IMR-90 (cell line): ENCODE results near the gene DNM2. TPM values are rescaled to one million over a fixed set of nuclear protein-coding genes. Genes with fewer than 3 reads are reported as not detected.

ENCODE experiments used
- ATAC-seq: fragments of 200-7000 bp; cut with Tn5 transposase; 2 replicates; pipeline ENCODE4 v1.9.1; 2020; ENCODE audit warnings: low read depth, mild to moderate bottlenecking, moderate library complexity
- BruUV-seq: library from RNA; stranded (reverse); fragments of 400-500 nt; replicated peaks from 2 replicates; lab custom pipeline; 2021; lab: Mats Ljungman, UMichigan
- CTCF ChIA-PET: fragments of 300-600 bp; formaldehyde crosslinking; extraction: SDS; loops from one replicate; lab custom pipeline; 2021; ENCODE audit warnings: antibody characterized with exemption; lab: Yijun Ruan, JAX
- POLR2A ChIA-PET: fragments of 300-600 bp; sonication (Branson Sonifier 250); formaldehyde crosslinking; loops from one replicate; lab custom pipeline; 2022; ENCODE audit warnings: antibody characterized with exemption; ENCODE audit not compliant: unreplicated experiment; lab: Charles Lee
- DNase-seq: peaks from one replicate; pipeline ENCODE4 v3.0.0; 2013
- H2AFZ ChIP-seq: replicated peaks from 2 replicates; pipeline ENCODE3; 2013; ENCODE audit warnings: low read length, mild to moderate bottlenecking; ENCODE audit not compliant: poor library complexity
- H2AK5ac ChIP-seq: 2 replicates; pipeline ENCODE4 v1.6.1; 2013; ENCODE audit warnings: low read depth, low read length, inconsistent platforms
- H2AK9ac ChIP-seq: replicated peaks from 2 replicates; pipeline ENCODE3; 2013; ENCODE audit warnings: mild to moderate bottlenecking, low read depth, low read length, moderate library complexity; ENCODE audit not compliant: poor library complexity
- H2BK120ac ChIP-seq: 2 replicates; pipeline ENCODE4 v1.6.1; 2013; ENCODE audit warnings: low read depth, low read length, inconsistent platforms
- H2BK15ac ChIP-seq: 3 replicates; pipeline ENCODE4 v1.6.1; 2013; ENCODE audit warnings: low read depth, low read length, inconsistent platforms
- H2BK20ac ChIP-seq: 2 replicates; pipeline ENCODE4 v1.6.1; 2013; ENCODE audit warnings: low read depth, mild to moderate bottlenecking, inconsistent platforms, low read length, moderate library complexity
- H2BK5ac ChIP-seq: 2 replicates; pipeline ENCODE4 v1.6.1; 2013; ENCODE audit warnings: mild to moderate bottlenecking, low read depth, low read length, inconsistent platforms; ENCODE audit not compliant: poor library complexity, severe bottlenecking
- H3K14ac ChIP-seq: replicated peaks from 2 replicates; pipeline ENCODE4 v1.6.1; 2013; ENCODE audit warnings: low read depth, low read length, inconsistent platforms
- H3K18ac ChIP-seq: 2 replicates; pipeline ENCODE4 v1.6.1; 2013; ENCODE audit warnings: low read depth, low read length, control low read depth
- H3K23ac ChIP-seq: 2 replicates; pipeline ENCODE4 v1.6.1; 2013; ENCODE audit warnings: low read depth, low read length, inconsistent platforms
- H3K27ac ChIP-seq: 2 replicates; pipeline ENCODE4 v1.5.1; 2013; ENCODE audit warnings: mild to moderate bottlenecking, control low read depth, low read length; ENCODE audit not compliant: insufficient read depth
- H3K27me3 ChIP-seq: 2 replicates; pipeline ENCODE4 v1.6.1; 2013; ENCODE audit warnings: low read length; ENCODE audit not compliant: control insufficient read depth, insufficient read depth
- H3K36me3 ChIP-seq: 2 replicates; pipeline ENCODE4 v1.6.1; 2013; ENCODE audit warnings: low read length, mixed read lengths; ENCODE audit not compliant: control insufficient read depth, insufficient read depth
- H3K4ac ChIP-seq: 2 replicates; pipeline ENCODE4 v1.6.1; 2013; ENCODE audit warnings: low read depth, low read length, inconsistent platforms
- H3K4me1 ChIP-seq: 2 replicates; pipeline ENCODE4 v1.6.1; 2013; ENCODE audit warnings: low read length, mixed read lengths; ENCODE audit not compliant: control insufficient read depth, insufficient read depth
- H3K4me2 ChIP-seq: 2 replicates; pipeline ENCODE4 v1.6.1; 2013; ENCODE audit warnings: low read depth, mild to moderate bottlenecking, control low read depth, low read length, moderate library complexity
- H3K4me3 ChIP-seq: 2 replicates; pipeline ENCODE4 v1.5.1; 2013; ENCODE audit warnings: low read depth, mild to moderate bottlenecking, control low read depth, low read length, moderate library complexity; ENCODE audit not compliant: insufficient read depth
- H3K56ac ChIP-seq: 2 replicates; pipeline ENCODE4 v1.6.1; 2013; ENCODE audit warnings: low read length, inconsistent platforms; ENCODE audit not compliant: insufficient read depth; ENCODE audit errors: extremely low read depth
- H3K79me1 ChIP-seq, 2 experiments: 2 replicates each; pipeline ENCODE4 v1.6.1; 2013; ENCODE audit warnings: low read length in 2 of 2, inconsistent platforms in 1 of 2, low read depth in 1 of 2
- H3K9ac ChIP-seq: 2 replicates; pipeline ENCODE4 v1.6.1; 2013; ENCODE audit warnings: low read depth, low read length, control low read depth
- H3K9me1 ChIP-seq: 2 replicates; pipeline ENCODE4 v1.6.1; 2013; ENCODE audit warnings: low read length, inconsistent platforms; ENCODE audit not compliant: insufficient read depth
- H3K9me3 ChIP-seq: 2 replicates; pipeline ENCODE4 v1.6.1; 2013; ENCODE audit warnings: low read length; ENCODE audit not compliant: control insufficient read depth, insufficient read depth
- H4K20me1 ChIP-seq: 2 replicates; pipeline ENCODE4 v1.6.1; 2013; ENCODE audit warnings: low read length, inconsistent platforms; ENCODE audit not compliant: insufficient read depth
- H4K5ac ChIP-seq: 2 replicates; pipeline ENCODE4 v1.6.1; 2013; ENCODE audit warnings: mild to moderate bottlenecking, low read depth, low read length, control low read depth
- H4K8ac ChIP-seq, 2 experiments: 2 replicates each; pipeline ENCODE4 v1.6.1; 2013; ENCODE audit warnings: low read depth in 2 of 2, low read length in 2 of 2, control low read depth in 1 of 2, inconsistent platforms in 1 of 2
- H4K91ac ChIP-seq: 2 replicates; pipeline ENCODE4 v1.6.1; 2013; ENCODE audit warnings: low read depth, low read length, inconsistent platforms; ENCODE audit not compliant: insufficient read depth
- BHLHE40 ChIP-seq: fragments of 150-350 bp; IDR thresholded peaks from 2 replicates; pipeline ENCODE4 v1.6.1; 2016; ENCODE audit warnings: mild to moderate bottlenecking, low read depth, low read length
- CEBPB ChIP-seq: IDR thresholded peaks from 2 replicates; pipeline ENCODE4 v1.6.1; 2012; ENCODE audit warnings: low read depth, low read length, improper control_type of control experiment
- CHD1 ChIP-seq: IDR thresholded peaks from 2 replicates; pipeline ENCODE4 v1.6.1; 2012; ENCODE audit warnings: low read depth, low read length, improper control_type of control experiment
- CTCF ChIP-seq: conservative IDR thresholded peaks from 2 replicates; pipeline ENCODE4 v1.5.1; 2012; ENCODE audit warnings: mild to moderate bottlenecking, low read depth, low read length, improper control_type of control experiment
- ELK1 ChIP-seq: fragments of 150-350 bp; IDR thresholded peaks from 2 replicates; pipeline ENCODE4 v1.6.1; 2016; ENCODE audit warnings: low read depth, mild to moderate bottlenecking, low read length, moderate library complexity, borderline replicate concordance
- FOS ChIP-seq: fragments of 150-350 bp; IDR thresholded peaks from 2 replicates; pipeline ENCODE4 v1.6.1; 2016; ENCODE audit warnings: low read depth, low read length
- MAFK ChIP-seq: IDR thresholded peaks from 2 replicates; pipeline ENCODE4 v1.6.1; 2012; ENCODE audit warnings: low read depth, low read length, improper control_type of control experiment
- MAZ ChIP-seq: IDR thresholded peaks from 2 replicates; pipeline ENCODE4 v1.6.1; 2012; ENCODE audit warnings: low read depth, mild to moderate bottlenecking, low read length, improper control_type of control experiment, moderate library complexity, borderline replicate concordance
- MXI1 ChIP-seq: IDR thresholded peaks from 2 replicates; pipeline ENCODE4 v1.6.1; 2012; ENCODE audit warnings: low read depth, mild to moderate bottlenecking, low read length, moderate library complexity, borderline replicate concordance
- NFE2L2 ChIP-seq: fragments of 150-350 bp; IDR thresholded peaks from 2 replicates; pipeline ENCODE4 v1.6.1; 2016; ENCODE audit warnings: low read depth, mild to moderate bottlenecking, low read length
- POLR2A ChIP-seq: IDR thresholded peaks from 2 replicates; pipeline ENCODE4 v1.6.1; 2012; ENCODE audit warnings: mild to moderate bottlenecking, low read depth, low read length
- RAD21 ChIP-seq: IDR thresholded peaks from 2 replicates; pipeline ENCODE4 v1.6.1; 2012; ENCODE audit warnings: low read length, improper control_type of control experiment
- RCOR1 ChIP-seq: IDR thresholded peaks from 2 replicates; pipeline ENCODE4 v1.6.1; 2012; ENCODE audit warnings: mild to moderate bottlenecking, low read length, improper control_type of control experiment; ENCODE audit not compliant: insufficient replicate concordance
- RFX5 ChIP-seq: IDR thresholded peaks from 2 replicates; pipeline ENCODE4 v1.8.0; 2012; ENCODE audit warnings: low read depth, mild to moderate bottlenecking, low read length, moderate library complexity
- SMC3 ChIP-seq: fragments of 150-350 bp; IDR thresholded peaks from 2 replicates; pipeline ENCODE4 v1.6.1; 2016; ENCODE audit warnings: low read depth, mild to moderate bottlenecking, antibody characterized with exemption, low read length, moderate library complexity
- USF2 ChIP-seq: fragments of 150-350 bp; IDR thresholded peaks from 2 replicates; pipeline ENCODE4 v1.6.1; 2017; ENCODE audit warnings: mild to moderate bottlenecking, antibody characterized with exemption, low read length, low read depth
- WGBS, 2 experiments: methylation state at CpG; one replicate each; pipeline versions ENCODE4 v1.1.5 to v1.1.7; 2013; ENCODE audit warnings: missing lambda C conversion rate in 2 of 2; ENCODE audit not compliant: insufficient read length in 1 of 2; ENCODE audit errors: extremely low coverage in 2 of 2; 5-methylcytosine and 5-hydroxymethylcytosine counted together
- dilution Hi-C: fragments of 300-500 bp; cut with HindIII; formaldehyde crosslinking; loops from one replicate; pipeline ENCODE4 v1.14.3; 2018; ENCODE audit warnings: low sequenced_read_pairs; ENCODE audit not compliant: unreplicated experiment
- in situ Hi-C: fragments of 300-500 bp; cut with MboI; formaldehyde crosslinking; loops from 3 replicates; pipeline ENCODE4 v1.14.3; 2019; ENCODE audit warnings: low sequenced_read_pairs, inconsistent platforms, mixed read lengths
- intact Hi-C: fragments of 100-400 bp; cut with micrococcal nuclease; formaldehyde crosslinking; loops from 2 replicates; pipeline ENCODE4 v1.10.0; 2022
- polyA plus RNA-seq, 3 experiments: library from polyadenylated mRNA; depleted of rRNA; stranded (reverse); fragments of >200 nt; gene quantifications; 2 replicates each; pipeline ENCODE4 v1.2.3, GENCODE V29; 2012; ENCODE audit warnings: low replicate concordance in 1 of 3
- total RNA-seq: library from RNA; depleted of rRNA; stranded (reverse); fragments of >200 nt; gene quantifications from 2 replicates; pipeline ENCODE4 v1.2.3, GENCODE V29; 2012

DNM2 gene
- total and polyA plus RNA-seq, 2 of the 4 experiments (the other 2 are of a cell fraction): 55.6 to 74.2 TPM

- Histone ChIP-seq H3K4ac (no peak overlapping the region), H3K23ac (no peak overlapping the region), H2BK15ac (no peak overlapping the region), H3K27me3 (no peaks in the 10 kb centered on the region), H3K4me2 (no peak overlapping the region), H3K9me1 (peaks cover 8% of the 10 kb centered on the region; the same call in 1 of the 2 replicates), H2AK5ac (no peak overlapping the region), H4K20me1 (peaks cover 77% of the 10 kb centered on the region), H2BK120ac (no peak overlapping the region), H3K18ac (no peak overlapping the region), H3K9ac (no peak overlapping the region), H3K36me3 (peaks cover 81% of the 10 kb centered on the region), H2AFZ (no peak overlapping the region), H3K14ac (no peak overlapping the region), H4K91ac (no peak overlapping the region), H2AK9ac (no peak overlapping the region), H2BK5ac (no peak overlapping the region), H3K27ac (no peak overlapping the region), H2BK20ac (no peak overlapping the region), H3K4me3 (no peak overlapping the region), H4K8ac (no peak overlapping the region), H3K56ac (no peak overlapping the region), H3K9me3 (no peaks in the 10 kb centered on the region), H3K4me1 (no peaks in the 10 kb centered on the region), H3K79me1 (peaks cover 22 to 63% of the 10 kb centered on the region in 2 experiments), H4K5ac (no peak overlapping the region)
- intact Hi-C loops (no loop called here), in situ Hi-C loops (no loop called here), dilution Hi-C loops (no loop called here)
- TF ChIP-seq CHD1: no peak
- no peak for TF ChIP-seq ELK1
- no peak for TF ChIP-seq CEBPB
- no peak for TF ChIP-seq MAFK
- TF ChIP-seq RFX5: no peak
- no peak for TF ChIP-seq USF2
- no peak for TF ChIP-seq MAZ
- TF ChIP-seq FOS: no peak
- TF ChIP-seq SMC3: no peak
- TF ChIP-seq NFE2L2: no peak
- no peak for TF ChIP-seq MXI1
- TF ChIP-seq RCOR1: no peak
- TF ChIP-seq POLR2A: no peak
- TF ChIP-seq BHLHE40: no peak
- no peak for TF ChIP-seq CTCF
- no peak for TF ChIP-seq RAD21
- DNase-seq (no peak), ATAC-seq (no peak)
- CTCF ChIA-PET: no interaction called here
- no TSS peak for BruUV-seq
- WGBS, 2 experiments: 92% methylated on average over 6 of the region's 27 CpGs; no CpG with 5 or more reads in 1 of the 2 experiments
- POLR2A ChIA-PET: no interaction called here
Observed at GRCh38 chr19:10688545-10689280, 29.2 kb upstream of the DNM2 start.
